ENCODE data around the gene MAN1C1. TPM values are rescaled to one million over a fixed set of nuclear protein-coding genes. Genes with fewer than 3 reads are reported as not detected.
A peak's percentile ranks its signal among the peaks of the same experiment; 100 is the strongest.

Gene MAN1C1
- total RNA-seq, 2 donors from 2014 or later: 2.2 to 4.3 TPM

- H3K27me3 ChIP-seq (ENCODE audit: control insufficient read depth, insufficient read depth, low read length, poor library complexity, severe bottlenecking): no peaks in the 10 kb centered on the region
- 94% methylated on average over 9 to 12 of the region's 12 CpGs for WGBS, 2 experiments (ENCODE audit: insufficient coverage in 1 of 2, insufficient read length in 1 of 2)
- Mint-ChIP-seq H3K4me3 (no peak overlapping the region), H3K36me3 (ENCODE audit: low read depth) (no peaks in the 10 kb centered on the region), H3K4me1 (peaks cover 14% of the 10 kb centered on the region), H3K9me3 (no peaks in the 10 kb centered on the region), H3K27me3 (ENCODE audit: insufficient read depth) (no peaks in the 10 kb centered on the region), H3K27ac (no peak overlapping the region)
- H3K4me1 ChIP-seq (ENCODE audit: control insufficient read depth, insufficient read depth, low read length): peaks cover 4% of the 10 kb centered on the region
- no peaks in the 10 kb centered on the region for H3K9me3 ChIP-seq (ENCODE audit: control insufficient read depth, low read length)
- no peak overlapping the region for H3K4me3 ChIP-seq (ENCODE audit: low read length)
- no peak for TF ChIP-seq CTCF (conservative IDR thresholded peaks at IDR 0.05)
- no peak overlapping the region for H3K27ac ChIP-seq (ENCODE audit: low read depth, low read length)
- no peak for DNase-seq
- no peak overlapping the region for H3K9ac ChIP-seq (ENCODE audit: extremely low read depth, low read length, poor library complexity, severe bottlenecking)
- H3K36me3 ChIP-seq (ENCODE audit: control insufficient read depth, insufficient read depth, low read length): no peaks in the 10 kb centered on the region
Observed at GRCh38 chr1:25651824-25652741, 35.5 kb downstream of the MAN1C1 start.

GRCh38 chr1:25653558-25653957 lies 37.0 kb downstream of the MAN1C1 start:
- Histone ChIP-seq H3K9me3 (ENCODE audit: control insufficient read depth, low read length) (no peaks in the 10 kb centered on the region), H3K4me1 (ENCODE audit: control insufficient read depth, insufficient read depth, low read length) (peaks cover 4% of the 10 kb centered on the region), H3K27ac (ENCODE audit: low read depth, low read length) (no peak overlapping the region), H3K9ac (ENCODE audit: extremely low read depth, low read length, poor library complexity, severe bottlenecking) (no peak overlapping the region), H3K36me3 (ENCODE audit: control insufficient read depth, insufficient read depth, low read length) (no peaks in the 10 kb centered on the region), H3K4me3 (ENCODE audit: low read length) (no peak overlapping the region), H3K27me3 (ENCODE audit: control insufficient read depth, insufficient read depth, low read length, poor library complexity, severe bottlenecking) (no peaks in the 10 kb centered on the region)
- WGBS, 2 experiments (ENCODE audit: insufficient coverage in 1 of 2, insufficient read length in 1 of 2): 84 to 86% methylated on average over 9 to 10 of the region's 10 CpGs
- Mint-ChIP-seq H3K4me3 (no peak overlapping the region), H3K9me3 (no peaks in the 10 kb centered on the region), H3K27me3 (ENCODE audit: insufficient read depth) (no peaks in the 10 kb centered on the region), H3K27ac (no peak overlapping the region), H3K36me3 (ENCODE audit: low read depth) (no peaks in the 10 kb centered on the region), H3K4me1 (peaks cover 14% of the 10 kb centered on the region)
- no peak for TF ChIP-seq CTCF (conservative IDR thresholded peaks at IDR 0.05)
- no peak for DNase-seq

- no peaks in the 10 kb centered on the region for H3K9me3 Mint-ChIP-seq
- no peak for TF ChIP-seq CTCF (conservative IDR thresholded peaks at IDR 0.05)
- 95 to 97% methylated on average over 3 to 6 of the region's 6 CpGs for WGBS, 2 experiments (ENCODE audit: insufficient coverage in 1 of 2, insufficient read length in 1 of 2)
- peaks cover 4% of the 10 kb centered on the region for H3K4me1 ChIP-seq (ENCODE audit: control insufficient read depth, insufficient read depth, low read length)
- no peaks in the 10 kb centered on the region for H3K9me3 ChIP-seq (ENCODE audit: control insufficient read depth, low read length)
- H3K4me1 Mint-ChIP-seq: peaks cover 11% of the 10 kb centered on the region
- no peak overlapping the region for H3K27ac Mint-ChIP-seq
- no peak overlapping the region for H3K27ac ChIP-seq (ENCODE audit: low read depth, low read length)
- H3K36me3 ChIP-seq (ENCODE audit: control insufficient read depth, insufficient read depth, low read length): no peaks in the 10 kb centered on the region
- H3K27me3 Mint-ChIP-seq (ENCODE audit: insufficient read depth): no peaks in the 10 kb centered on the region
- DNase-seq: peak; percentile 22
- H3K27me3 ChIP-seq (ENCODE audit: control insufficient read depth, insufficient read depth, low read length, poor library complexity, severe bottlenecking): no peaks in the 10 kb centered on the region
- no peak overlapping the region for H3K4me3 Mint-ChIP-seq
- H3K36me3 Mint-ChIP-seq (ENCODE audit: low read depth): no peaks in the 10 kb centered on the region
- H3K9ac ChIP-seq (ENCODE audit: extremely low read depth, low read length, poor library complexity, severe bottlenecking): no peak overlapping the region
- H3K4me3 ChIP-seq (ENCODE audit: low read length): no peak overlapping the region
Observed at GRCh38 chr1:25654109-25654660, 37.6 kb downstream of the MAN1C1 start.
